ENCODE measurements around the gene STK40. TPM values are rescaled to one million over a fixed set of nuclear protein-coding genes. Genes with fewer than 3 reads are reported as not detected.

STK40 gene
- total RNA-seq, 1 donor from 2014 or later = 20.4 TPM

- DNase-seq = no peak
Observed at GRCh38 chr1:36307601-36308330, 78.0 kb downstream of the STK40 start.

- peak; percentile 94 for DNase-seq
Observed at GRCh38 chr1:36306902-36307456, 78.7 kb downstream of the STK40 start.

GRCh38 chr1:36306210-36306901 is 79.4 kb downstream of the STK40 start, which contains the start of gene SH3D21:
Gene SH3D21, plus strand, starts transcription at chr1:36306368. Its CDS starts 53 bp downstream, at chr1:36306421.
- peak; percentile 47 for DNase-seq

GRCh38 chr1:36305915-36306209 is 79.9 kb downstream of the STK40 start:
- DNase-seq = no peak

- no peak for DNase-seq
Observed at GRCh38 chr1:36304970-36305914, 80.5 kb downstream of the STK40 start.

- DNase-seq = no peak
Observed at GRCh38 chr1:36304521-36304920, 81.2 kb downstream of the STK40 start.

- no peak for DNase-seq
Observed at GRCh38 chr1:36303650-36304360, 81.9 kb downstream of the STK40 start.

- no peak for DNase-seq
Observed at GRCh38 chr1:36303244-36303643, 82.5 kb downstream of the STK40 start.

- DNase-seq = no peak
Observed at GRCh38 chr1:36301220-36301619, 84.5 kb downstream of the STK40 start.

- peak; percentile 40 for DNase-seq
Observed at GRCh38 chr1:36300526-36300925, 85.2 kb downstream of the STK40 start.

- no peak for DNase-seq
Observed at GRCh38 chr1:36298640-36299039, 87.1 kb downstream of the STK40 start.

- no peak for DNase-seq
Observed at GRCh38 chr1:36297062-36297461, 88.7 kb downstream of the STK40 start.

- no peak for DNase-seq
Observed at GRCh38 chr1:36295390-36295789, 90.3 kb downstream of the STK40 start.

Other genes starting within 250 kb of the STK40 start
- gene TRAPPC3, start 236.4 kb downstream of the STK40 start, total RNA-seq = 77.8 and 117 TPM in 2 replicates
- gene MAP7D1, start 229.8 kb downstream of the STK40 start, total RNA-seq = 77.9 and 106 TPM in 2 replicates
- 96.0 and 151 TPM in 2 replicates for gene THRAP3, start 161.5 kb downstream of the STK40 start, total RNA-seq
- 0.74 and 1.5 TPM in 2 replicates for gene SH3D21, start 79.6 kb downstream of the STK40 start, total RNA-seq
- 105 and 192 TPM in 2 replicates for gene EVA1B, start 62.3 kb downstream of the STK40 start, total RNA-seq
- 9.9 and 13.0 TPM in 2 replicates for gene LSM10, start 12.0 kb upstream of the STK40 start, total RNA-seq
- 3.5 and 6.5 TPM in 2 replicates for gene OSCP1, start 64.5 kb upstream of the STK40 start, total RNA-seq
- gene MRPS15, start 78.5 kb upstream of the STK40 start, total RNA-seq = 57.7 and 88.7 TPM in 2 replicates
- not detected in 2 replicates for gene CSF3R, start 97.0 kb upstream of the STK40 start, total RNA-seq

Measured in dermis blood vessel endothelial cell (primary cell).